ENCODE data around the gene YDJC. TPM values are rescaled to one million over a fixed set of nuclear protein-coding genes. Genes with fewer than 3 reads are reported as not detected.

The YDJC gene
- total RNA-seq, 1 donor: 14.6 TPM

- TF ChIP-seq CTCF (IDR thresholded peaks at IDR 0.05; ENCODE audit: insufficient read depth, low read length): no peak
- no peak overlapping the region for H3K4me3 ChIP-seq (ENCODE audit: low read depth, low read length)
- no peak for DNase-seq (ENCODE audit: low read depth)
Observed at GRCh38 chr22:21672107-21672629, 42.3 kb upstream of the YDJC start.

GRCh38 chr22:21669026-21669425 is 39.2 kb upstream of the YDJC start:
- no peak for DNase-seq (ENCODE audit: low read depth)

GRCh38 chr22:21666786-21667185 is 37.0 kb upstream of the YDJC start:
- DNase-seq (ENCODE audit: low read depth): no peak
- peak overlapping the region; percentile 88 for H3K4me3 ChIP-seq (ENCODE audit: low read depth, low read length)
- TF ChIP-seq CTCF (IDR thresholded peaks at IDR 0.05; ENCODE audit: insufficient read depth, low read length): no peak

More at GRCh38 chr22:21669026-21669425, 39.2 kb upstream of the YDJC start:
- TF ChIP-seq CTCF (IDR thresholded peaks at IDR 0.05; ENCODE audit: insufficient read depth, low read length): no peak
- H3K4me3 ChIP-seq (ENCODE audit: low read depth, low read length): no peak overlapping the region

GRCh38 chr22:21665047-21665851 is 35.4 kb upstream of the YDJC start:
- DNase-seq (ENCODE audit: low read depth): no peak
- H3K4me3 ChIP-seq (ENCODE audit: low read depth, low read length): peak overlapping the region; percentile 88
- TF ChIP-seq CTCF (IDR thresholded peaks at IDR 0.05; ENCODE audit: insufficient read depth, low read length): no peak

- no peak overlapping the region for H3K4me3 ChIP-seq (ENCODE audit: low read depth, low read length)
- no peak for TF ChIP-seq CTCF (IDR thresholded peaks at IDR 0.05; ENCODE audit: insufficient read depth, low read length)
- DNase-seq (ENCODE audit: low read depth): no peak
Observed at GRCh38 chr22:21663738-21664137, 33.9 kb upstream of the YDJC start.

GRCh38 chr22:21661991-21662390 is 32.2 kb upstream of the YDJC start:
- H3K4me3 ChIP-seq (ENCODE audit: low read depth, low read length): no peak overlapping the region
- no peak for TF ChIP-seq CTCF (IDR thresholded peaks at IDR 0.05; ENCODE audit: insufficient read depth, low read length)
- no peak for DNase-seq (ENCODE audit: low read depth)

Measured in fibroblast of the aortic adventitia (primary cell).